Measurements from ENCODE around the gene GPR78. TPM values are rescaled to one million over a fixed set of nuclear protein-coding genes. Genes with fewer than 3 reads are reported as not detected.

Gene GPR78
- total RNA-seq, 1 experiment from 2014 or later: 3.4 TPM

DNA sequence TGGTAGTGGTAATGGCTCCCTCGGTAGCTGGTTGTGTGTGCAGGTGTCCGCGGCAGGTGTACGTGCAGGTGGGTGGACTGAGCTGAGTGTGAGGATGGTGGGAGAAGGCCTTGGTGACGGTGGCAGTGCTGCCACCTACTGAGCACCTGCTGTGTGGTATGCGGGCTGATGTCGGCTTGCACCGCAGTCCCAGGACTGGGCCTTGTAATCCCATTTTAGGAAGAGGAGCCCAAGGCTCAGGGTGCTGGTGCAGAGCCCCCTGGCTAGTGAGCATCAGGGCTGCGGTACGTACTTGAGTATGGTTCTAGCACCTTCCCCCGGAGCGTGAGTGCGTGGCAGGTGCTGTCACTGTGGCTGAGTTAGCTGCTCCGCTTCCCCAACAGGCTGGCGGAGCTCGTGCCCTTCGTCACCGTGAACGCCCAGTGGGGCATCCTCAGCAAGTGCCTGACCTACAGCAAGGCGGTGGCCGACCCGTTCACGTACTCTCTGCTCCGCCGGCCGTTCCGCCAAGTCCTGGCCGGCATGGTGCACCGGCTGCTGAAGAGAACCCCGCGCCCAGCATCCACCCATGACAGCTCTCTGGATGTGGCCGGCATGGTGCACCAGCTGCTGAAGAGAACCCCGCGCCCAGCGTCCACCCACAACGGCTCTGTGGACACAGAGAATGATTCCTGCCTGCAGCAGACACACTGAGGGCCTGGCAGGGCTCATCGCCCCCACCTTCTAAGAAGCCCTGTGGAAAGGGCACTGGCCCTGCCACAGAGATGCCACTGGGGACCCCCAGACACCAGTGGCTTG is 6.7 kb downstream of the GPR78 start:
- no peaks in the 10 kb centered on the region for H3K23me2 ChIP-seq (ENCODE audit: insufficient read length, low read depth, low read length, poor library complexity, severe bottlenecking)
- H4K5ac ChIP-seq (ENCODE audit: insufficient read length, low read depth, low read length): no peak overlapping the region
- H2BK20ac ChIP-seq (ENCODE audit: low read depth, low read length, poor library complexity, severe bottlenecking): no peak overlapping the region
- DNase-seq: no peak
- H2BK15ac ChIP-seq (ENCODE audit: low read depth, low read length): no peak overlapping the region
- no peak overlapping the region for H3T11ph ChIP-seq (ENCODE audit: low read length)
- H2AK5ac ChIP-seq (ENCODE audit: insufficient read length, low read length): no peak overlapping the region
- no peak overlapping the region for H2BK5ac ChIP-seq (ENCODE audit: insufficient read length, low read length)
- no peak overlapping the region; a peak in 2 of 7 replicates for H3K27ac Mint-ChIP-seq
- no peak overlapping the region for H3K56ac ChIP-seq (ENCODE audit: insufficient read length, low read depth, low read length)
- no peaks in the 10 kb centered on the region for H3K79me2 ChIP-seq (ENCODE audit: insufficient read depth, low read length)
- H3K18ac ChIP-seq (ENCODE audit: insufficient read length, low read depth, low read length): no peak overlapping the region
- no peaks in the 10 kb centered on the region for H3K9me3 ChIP-seq (ENCODE audit: control insufficient read depth, low read depth, low read length)
- H3K4me1 ChIP-seq (ENCODE audit: insufficient read depth, low read length): no peaks in the 10 kb centered on the region; the same call in 1 of the 2 replicates
- no peaks in the 10 kb centered on the region for H4K20me1 ChIP-seq (ENCODE audit: control insufficient read depth, insufficient read depth, insufficient read length)
- H3K27me3 Mint-ChIP-seq (ENCODE audit: low read depth): peaks cover 22% of the 10 kb centered on the region
- H3K4me1 Mint-ChIP-seq: peaks cover 41 to 46% of the 10 kb centered on the region in 2 experiments
- no peak overlapping the region for H3K4me2 ChIP-seq (ENCODE audit: insufficient read depth, insufficient read length, low read length)
- no peak overlapping the region for H2BK12ac ChIP-seq (ENCODE audit: insufficient read length, low read depth, low read length)
- no peak overlapping the region for H4K8ac ChIP-seq (replicated peaks; ENCODE audit: insufficient read length, low read depth, low read length)
- H3K36me3 Mint-ChIP-seq (ENCODE audit: insufficient read depth in 1 of 3, low read depth in 3 of 3): no peaks in the 10 kb centered on the region
- H3K23ac ChIP-seq (ENCODE audit: insufficient read length, low read depth, low read length): no peak overlapping the region
- peaks cover under 1% of the 10 kb centered on the region; the same call in 1 of the 2 replicates for H3K27me3 ChIP-seq (ENCODE audit: insufficient read depth, low read length)
- H2BK120ac ChIP-seq (ENCODE audit: low read depth, low read length, poor library complexity, severe bottlenecking): no peak overlapping the region
- no CpG with 5 or more reads among the region's 37 CpGs for WGBS (ENCODE audit: extremely low coverage, insufficient read length, low lambda C conversion rate)
- no peak overlapping the region for H3K9ac ChIP-seq (ENCODE audit: extremely low read depth, insufficient read length, low read length)
- no peaks in the 10 kb centered on the region for H3K9me3 Mint-ChIP-seq
- no peak overlapping the region for H4K91ac ChIP-seq (ENCODE audit: insufficient read length, low read depth, low read length)
- H3K4ac ChIP-seq (ENCODE audit: low read depth, low read length): no peak overlapping the region
- H3K27ac ChIP-seq (ENCODE audit: insufficient read length, low read depth, low read length): no peak overlapping the region
- no peak overlapping the region for H2AFZ ChIP-seq (ENCODE audit: low read length)
- H3K4me3 Mint-ChIP-seq: no peak overlapping the region
- H3K79me1 ChIP-seq (ENCODE audit: insufficient read depth, low read depth, low read length, poor library complexity, severe bottlenecking): no peaks in the 10 kb centered on the region
- H3K14ac ChIP-seq (ENCODE audit: insufficient read depth, low read length): no peak overlapping the region; the same call in 1 of the 2 replicates
- TF ChIP-seq, protein P1, sequence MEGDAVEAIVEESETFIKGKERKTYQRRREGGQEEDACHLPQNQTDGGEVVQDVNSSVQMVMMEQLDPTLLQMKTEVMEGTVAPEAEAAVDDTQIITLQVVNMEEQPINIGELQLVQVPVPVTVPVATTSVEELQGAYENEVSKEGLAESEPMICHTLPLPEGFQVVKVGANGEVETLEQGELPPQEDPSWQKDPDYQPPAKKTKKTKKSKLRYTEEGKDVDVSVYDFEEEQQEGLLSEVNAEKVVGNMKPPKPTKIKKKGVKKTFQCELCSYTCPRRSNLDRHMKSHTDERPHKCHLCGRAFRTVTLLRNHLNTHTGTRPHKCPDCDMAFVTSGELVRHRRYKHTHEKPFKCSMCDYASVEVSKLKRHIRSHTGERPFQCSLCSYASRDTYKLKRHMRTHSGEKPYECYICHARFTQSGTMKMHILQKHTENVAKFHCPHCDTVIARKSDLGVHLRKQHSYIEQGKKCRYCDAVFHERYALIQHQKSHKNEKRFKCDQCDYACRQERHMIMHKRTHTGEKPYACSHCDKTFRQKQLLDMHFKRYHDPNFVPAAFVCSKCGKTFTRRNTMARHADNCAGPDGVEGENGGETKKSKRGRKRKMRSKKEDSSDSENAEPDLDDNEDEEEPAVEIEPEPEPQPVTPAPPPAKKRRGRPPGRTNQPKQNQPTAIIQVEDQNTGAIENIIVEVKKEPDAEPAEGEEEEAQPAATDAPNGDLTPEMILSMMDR (conservative IDR thresholded peaks at IDR 0.05): peak; percentile 29; the same call in 1 of the 3 replicates
